ENCODE measurements around the gene NSFL1C. TPM values are rescaled to one million over a fixed set of nuclear protein-coding genes. Genes with fewer than 3 reads are reported as not detected.

NSFL1C gene
- total RNA-seq, 1 experiment from 2014 or later: 119 TPM

- no peak for DNase-seq (ENCODE audit: low read depth)
- in situ Hi-C loops (cut with HindIII; ENCODE audit: low pct_unique_long_range_greater_than_20kb, low sequenced_read_pairs): no loop called here
Observed at GRCh38 chr20:1489764-1490436, 23.3 kb upstream of the NSFL1C start.

DNA sequence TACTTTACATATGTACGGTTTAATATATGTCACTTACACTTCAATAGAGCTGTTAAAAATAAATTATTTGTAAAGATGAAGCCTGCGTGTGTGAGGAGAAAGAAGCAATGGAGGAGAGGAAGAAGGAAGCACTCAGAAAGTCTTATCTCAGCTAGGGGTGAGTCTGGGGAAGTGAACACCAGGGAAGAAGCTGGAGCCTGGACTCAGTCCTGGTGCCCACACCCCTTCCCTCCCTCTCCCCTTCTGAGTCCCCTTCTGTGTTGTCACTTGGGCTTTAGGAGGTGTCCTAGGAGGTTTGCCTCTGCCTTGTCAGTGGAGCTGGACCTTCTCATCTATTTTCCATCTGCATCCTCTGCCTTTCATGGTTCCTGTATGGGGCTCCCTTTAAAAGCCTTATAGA lies 22.7 kb upstream of the NSFL1C start:
- in situ Hi-C loops (cut with HindIII; ENCODE audit: low pct_unique_long_range_greater_than_20kb, low sequenced_read_pairs): no loop called here
- no peak for DNase-seq (ENCODE audit: low read depth)

DNA sequence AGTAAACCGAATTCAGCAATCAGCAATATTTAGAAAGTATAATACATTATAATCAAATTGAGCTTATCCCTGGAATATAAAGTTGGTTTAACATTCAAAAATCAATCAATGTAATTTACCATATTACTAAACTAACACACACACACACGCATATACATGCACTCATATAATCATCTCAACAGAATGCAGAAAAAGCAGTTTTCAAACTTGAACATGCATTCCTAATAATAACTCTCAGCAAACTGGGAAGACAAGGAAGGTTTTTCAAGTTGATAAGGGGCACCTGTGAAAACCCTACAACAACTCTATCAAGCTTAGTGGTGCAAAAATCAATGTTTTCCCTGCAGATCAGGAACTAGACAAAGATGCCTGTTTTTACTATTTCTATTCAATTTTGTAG lies 19.9 kb upstream of the NSFL1C start:
- in situ Hi-C loops (cut with HindIII; ENCODE audit: low pct_unique_long_range_greater_than_20kb, low sequenced_read_pairs): no loop called here
- no peak for DNase-seq (ENCODE audit: low read depth)

DNA sequence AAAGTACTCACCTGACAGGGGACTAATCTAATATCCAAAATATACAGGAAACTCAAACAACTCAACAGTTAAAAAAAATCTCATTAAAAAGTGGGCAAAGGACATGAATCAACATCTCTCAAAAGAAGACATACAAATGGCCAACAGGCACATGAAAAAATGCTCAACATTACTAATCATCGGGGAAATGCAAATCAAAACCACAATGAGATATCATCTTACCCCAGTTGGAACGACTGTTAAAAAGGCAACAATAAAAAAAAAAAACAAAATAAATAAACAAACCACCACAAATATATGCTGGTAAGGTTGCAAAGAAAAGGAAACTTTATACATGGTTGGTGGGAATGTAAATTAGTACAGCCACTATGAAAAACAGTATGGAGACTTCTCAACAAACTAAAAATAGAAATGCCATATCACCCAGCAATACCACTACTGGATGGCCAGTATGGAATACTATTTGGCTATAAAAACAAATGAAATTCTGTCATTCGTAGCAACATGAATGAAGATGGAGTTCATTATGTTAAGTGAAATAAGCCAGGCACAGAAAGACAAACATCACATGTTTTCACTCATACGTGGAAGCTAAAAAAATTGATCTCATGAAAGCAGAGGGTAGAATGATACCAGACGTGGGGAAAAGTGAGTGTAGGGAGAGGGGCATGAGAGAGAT lies 17.9 kb upstream of the NSFL1C start:
- in situ Hi-C loops (cut with HindIII; ENCODE audit: low pct_unique_long_range_greater_than_20kb, low sequenced_read_pairs): no loop called here
- peak; percentile 52 for DNase-seq (ENCODE audit: low read depth)

- in situ Hi-C loops (cut with HindIII; ENCODE audit: low pct_unique_long_range_greater_than_20kb, low sequenced_read_pairs): no loop called here
- DNase-seq (ENCODE audit: low read depth): no peak
Observed at GRCh38 chr20:1479831-1480595, 13.4 kb upstream of the NSFL1C start.

- DNase-seq (ENCODE audit: low read depth): peak; percentile 71
- in situ Hi-C loops (cut with HindIII; ENCODE audit: low pct_unique_long_range_greater_than_20kb, low sequenced_read_pairs): no loop called here
Observed at GRCh38 chr20:1478566-1478965, 11.9 kb upstream of the NSFL1C start.

- no peak for DNase-seq (ENCODE audit: low read depth)
- in situ Hi-C loops (cut with HindIII; ENCODE audit: low pct_unique_long_range_greater_than_20kb, low sequenced_read_pairs): no loop called here
Observed at GRCh38 chr20:1477896-1478490, 11.3 kb upstream of the NSFL1C start.

DNA sequence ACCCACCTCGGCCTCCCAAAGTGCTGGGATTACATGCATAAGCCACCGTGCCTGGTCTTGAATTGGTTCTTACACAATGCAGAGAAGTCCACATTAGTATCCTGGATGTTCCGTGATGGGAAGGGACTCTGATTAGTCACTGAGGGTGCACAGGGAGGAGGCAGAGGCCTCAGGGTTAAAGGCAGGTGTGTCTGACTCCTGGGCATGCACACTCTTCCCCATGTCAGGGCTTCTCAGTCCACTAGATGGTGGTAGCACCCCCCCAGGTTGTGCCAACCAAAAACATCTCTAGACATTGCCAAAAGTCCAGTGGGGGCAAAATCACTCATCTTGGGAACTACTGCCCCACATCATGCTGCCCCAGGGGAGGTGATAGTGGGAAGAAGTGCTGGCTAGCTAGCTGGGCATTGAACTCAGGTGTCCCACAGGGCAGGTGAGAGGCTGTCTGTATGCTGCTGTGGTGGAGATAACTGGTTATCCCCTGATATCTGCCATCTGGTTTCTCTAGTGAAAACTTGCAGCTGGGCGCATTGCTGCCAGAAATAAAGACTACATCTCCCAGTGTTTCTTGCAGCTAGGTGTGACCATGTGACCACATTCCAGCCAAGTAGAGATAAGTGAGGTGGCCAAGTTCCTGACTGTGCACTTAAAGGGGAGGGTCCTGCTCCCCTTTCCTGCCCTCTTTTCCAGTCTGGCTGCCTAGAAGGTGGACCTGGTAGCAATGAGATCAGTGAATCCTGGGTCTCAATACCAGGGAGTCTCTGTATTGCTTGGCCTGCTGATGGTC lies 8.4 kb upstream of the NSFL1C start:
- peak; percentile 32 for DNase-seq (ENCODE audit: low read depth)
- in situ Hi-C loops (cut with HindIII; ENCODE audit: low pct_unique_long_range_greater_than_20kb, low sequenced_read_pairs): no loop called here

GRCh38 chr20:1474325-1474724 lies 7.7 kb upstream of the NSFL1C start:
- in situ Hi-C loops (cut with HindIII; ENCODE audit: low pct_unique_long_range_greater_than_20kb, low sequenced_read_pairs): no loop called here

GRCh38 chr20:1473246-1474220 lies 6.9 kb upstream of the NSFL1C start:
- in situ Hi-C loops (cut with HindIII; ENCODE audit: low pct_unique_long_range_greater_than_20kb, low sequenced_read_pairs): no loop called here
- DNase-seq (ENCODE audit: low read depth): no peak

More at GRCh38 chr20:1474325-1474724, 7.7 kb upstream of the NSFL1C start:
- DNase-seq (ENCODE audit: low read depth): no peak

DNA sequence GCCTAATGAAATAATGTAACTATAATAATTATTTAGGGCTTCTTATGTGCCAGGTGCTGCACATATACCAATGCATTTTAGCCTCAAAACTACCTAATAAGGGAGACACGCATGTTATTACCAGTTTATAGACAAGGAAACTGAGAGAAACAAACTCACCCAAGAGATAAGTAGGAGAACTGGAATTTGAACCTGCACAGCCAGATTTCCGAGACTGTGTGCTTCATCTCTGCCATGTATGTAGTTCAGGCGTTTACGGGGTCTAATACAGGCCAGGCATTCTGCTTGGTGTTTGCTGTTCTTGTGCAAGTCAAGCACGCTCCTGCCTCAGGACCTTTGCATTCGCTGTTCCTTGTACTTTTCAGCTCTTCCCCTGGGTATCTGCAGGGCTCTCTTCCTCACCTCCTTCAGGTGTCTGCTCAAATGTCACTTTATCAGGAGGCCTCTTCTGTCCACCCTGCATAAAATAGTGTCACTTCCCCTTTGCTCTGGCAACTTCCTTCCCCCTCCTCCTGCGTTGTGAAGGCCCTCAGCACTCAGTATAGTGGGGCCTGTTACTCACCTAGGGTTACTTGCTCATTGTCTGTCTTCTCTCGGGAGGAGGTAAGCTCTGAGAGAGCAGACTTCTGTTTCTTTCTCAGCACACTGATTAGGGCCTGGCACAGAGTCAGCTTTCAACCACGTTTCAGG lies 6.1 kb upstream of the NSFL1C start:
- in situ Hi-C loops (cut with HindIII; ENCODE audit: low pct_unique_long_range_greater_than_20kb, low sequenced_read_pairs): no loop called here
- DNase-seq (ENCODE audit: low read depth): no peak

GRCh38 chr20:1471242-1471641 lies 4.6 kb upstream of the NSFL1C start:
- in situ Hi-C loops (cut with HindIII; ENCODE audit: low pct_unique_long_range_greater_than_20kb, low sequenced_read_pairs): no loop called here
- DNase-seq (ENCODE audit: low read depth): no peak

GRCh38 chr20:1469925-1470571 lies 3.4 kb upstream of the NSFL1C start:
- in situ Hi-C loops (cut with HindIII; ENCODE audit: low pct_unique_long_range_greater_than_20kb, low sequenced_read_pairs): no loop called here
- peak; percentile 100 for DNase-seq (ENCODE audit: low read depth)

- no peak for DNase-seq (ENCODE audit: low read depth)
- in situ Hi-C loops (cut with HindIII; ENCODE audit: low pct_unique_long_range_greater_than_20kb, low sequenced_read_pairs): no loop called here
Observed at GRCh38 chr20:1469306-1469905, 2.8 kb upstream of the NSFL1C start.

- DNase-seq (ENCODE audit: low read depth): no peak
- in situ Hi-C loops (cut with HindIII; ENCODE audit: low pct_unique_long_range_greater_than_20kb, low sequenced_read_pairs): no loop called here
Observed at GRCh38 chr20:1468117-1468624, 1.5 kb upstream of the NSFL1C start.
